Testis (tissue), 2 donors: ENCODE measurements around the gene PDIA6.

Experiments
- CTCF ChIP-seq, 3 experiments: fragments of 450-650 bp in 2 of 3; fragments of 200-600 bp in 1 of 3; sonication (generic) in 1 of 3; IDR thresholded peaks; one replicate each; pipeline ENCODE4 v1.5.1; 2016 to 2019; ENCODE audit warnings: antibody characterized with exemption in 3 of 3, mild to moderate bottlenecking in 2 of 3, moderate library complexity in 1 of 3
- POLR2A ChIP-seq: fragments of 450-650 bp; IDR thresholded peaks from one replicate; pipeline ENCODE4 v1.6.1; 2017; ENCODE audit warnings: antibody characterized with exemption, mild to moderate bottlenecking, moderate library complexity

GRCh38 chr2:10824191-10824590 lies 11.6 kb upstream of the PDIA6 start:
- TF ChIP-seq CTCF (IDR thresholded peaks at IDR 0.05), result no peak
- no peak for TF ChIP-seq POLR2A
